Astrocyte of the cerebellum (primary cell): ENCODE results near the gene LRRC58.
"Not testable (repeated sequence)": the region's sequence is repeated elsewhere in the genome, so short reads cannot be mapped to it uniquely, and the experiment has no call there.

Experiments
- DNase-seq: peaks from one replicate; pipeline ENCODE4 v3.0.0-alpha.2; 2011; ENCODE audit warnings: low read depth
- H3K4me3 ChIP-seq: 2 replicates; pipeline ENCODE4 v1.5.1; 2011; ENCODE audit warnings: mild to moderate bottlenecking, low read depth, low read length, moderate library complexity
- in situ Hi-C: cut with HindIII; loops from 2 replicates; pipeline ENCODE4 v1.10.0; 2017; ENCODE audit warnings: low sequenced_read_pairs
- TF ChIP-seq, protein P1 (sequence below): IDR thresholded peaks from 2 replicates; pipeline ENCODE4 v1.5.1; 2012; ENCODE audit warnings: low read length, low read depth, moderate library complexity, mild to moderate bottlenecking; ENCODE audit errors: missing control alignments

The LRRC58 gene

DNA sequence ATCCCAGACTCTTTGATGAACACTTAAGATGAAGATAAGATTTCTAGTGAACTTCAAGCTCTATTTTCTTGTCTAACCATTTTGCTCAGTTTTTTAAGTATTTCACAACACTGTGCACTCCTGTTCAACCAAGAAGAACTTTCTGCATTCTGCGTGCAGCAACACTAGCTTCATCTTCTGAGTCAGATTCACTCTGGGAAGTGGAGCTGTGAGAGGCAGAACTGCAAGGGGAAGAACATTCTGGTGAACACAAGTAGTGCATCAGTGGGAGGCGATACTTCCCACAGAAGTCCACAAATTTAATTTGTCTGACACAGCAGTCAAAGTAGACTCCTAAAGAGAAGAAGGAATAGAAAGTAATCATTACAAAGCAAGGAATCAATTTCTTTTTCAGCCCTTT lies 18.1 kb downstream of the LRRC58 start:
- in situ Hi-C loops = no loop called here
- H3K4me3 ChIP-seq = no peak overlapping the region
- no peak for DNase-seq
- TF ChIP-seq, protein P1, sequence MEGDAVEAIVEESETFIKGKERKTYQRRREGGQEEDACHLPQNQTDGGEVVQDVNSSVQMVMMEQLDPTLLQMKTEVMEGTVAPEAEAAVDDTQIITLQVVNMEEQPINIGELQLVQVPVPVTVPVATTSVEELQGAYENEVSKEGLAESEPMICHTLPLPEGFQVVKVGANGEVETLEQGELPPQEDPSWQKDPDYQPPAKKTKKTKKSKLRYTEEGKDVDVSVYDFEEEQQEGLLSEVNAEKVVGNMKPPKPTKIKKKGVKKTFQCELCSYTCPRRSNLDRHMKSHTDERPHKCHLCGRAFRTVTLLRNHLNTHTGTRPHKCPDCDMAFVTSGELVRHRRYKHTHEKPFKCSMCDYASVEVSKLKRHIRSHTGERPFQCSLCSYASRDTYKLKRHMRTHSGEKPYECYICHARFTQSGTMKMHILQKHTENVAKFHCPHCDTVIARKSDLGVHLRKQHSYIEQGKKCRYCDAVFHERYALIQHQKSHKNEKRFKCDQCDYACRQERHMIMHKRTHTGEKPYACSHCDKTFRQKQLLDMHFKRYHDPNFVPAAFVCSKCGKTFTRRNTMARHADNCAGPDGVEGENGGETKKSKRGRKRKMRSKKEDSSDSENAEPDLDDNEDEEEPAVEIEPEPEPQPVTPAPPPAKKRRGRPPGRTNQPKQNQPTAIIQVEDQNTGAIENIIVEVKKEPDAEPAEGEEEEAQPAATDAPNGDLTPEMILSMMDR = no peak

DNA sequence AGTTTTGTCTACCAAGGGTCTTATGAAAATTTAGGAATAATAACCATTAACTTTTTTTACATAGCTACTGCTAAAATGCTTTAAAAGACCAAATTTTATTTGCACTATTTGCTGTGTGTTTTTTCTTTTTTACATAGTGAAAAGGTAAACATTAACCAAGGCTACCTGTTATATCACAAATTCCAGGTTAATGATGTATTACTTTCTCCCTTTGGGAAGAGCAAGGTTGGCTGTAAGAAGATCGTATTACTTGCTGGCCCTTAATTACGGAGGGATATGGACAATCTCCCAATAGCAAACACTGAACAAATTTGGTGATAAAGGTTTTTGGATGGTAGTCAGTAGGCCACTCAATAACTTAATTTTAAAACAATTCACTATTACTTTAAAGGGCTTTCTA lies 22.4 kb downstream of the LRRC58 start:
- TF ChIP-seq, protein P1 = no peak
- no peak for DNase-seq
- in situ Hi-C loops = no loop called here
- H3K4me3 ChIP-seq = no peak overlapping the region

- no peak overlapping the region for H3K4me3 ChIP-seq
- TF ChIP-seq, protein P1 = no peak
- in situ Hi-C loops = no loop called here
- DNase-seq = no peak
Measured at GRCh38 chr3:120324190-120324589, 25.0 kb downstream of the LRRC58 start.

- H3K4me3 ChIP-seq, DNase-seq, in situ Hi-C loops: not testable (repeated sequence)
Measured at GRCh38 chr3:120323761-120324160, 25.4 kb downstream of the LRRC58 start.

DNA sequence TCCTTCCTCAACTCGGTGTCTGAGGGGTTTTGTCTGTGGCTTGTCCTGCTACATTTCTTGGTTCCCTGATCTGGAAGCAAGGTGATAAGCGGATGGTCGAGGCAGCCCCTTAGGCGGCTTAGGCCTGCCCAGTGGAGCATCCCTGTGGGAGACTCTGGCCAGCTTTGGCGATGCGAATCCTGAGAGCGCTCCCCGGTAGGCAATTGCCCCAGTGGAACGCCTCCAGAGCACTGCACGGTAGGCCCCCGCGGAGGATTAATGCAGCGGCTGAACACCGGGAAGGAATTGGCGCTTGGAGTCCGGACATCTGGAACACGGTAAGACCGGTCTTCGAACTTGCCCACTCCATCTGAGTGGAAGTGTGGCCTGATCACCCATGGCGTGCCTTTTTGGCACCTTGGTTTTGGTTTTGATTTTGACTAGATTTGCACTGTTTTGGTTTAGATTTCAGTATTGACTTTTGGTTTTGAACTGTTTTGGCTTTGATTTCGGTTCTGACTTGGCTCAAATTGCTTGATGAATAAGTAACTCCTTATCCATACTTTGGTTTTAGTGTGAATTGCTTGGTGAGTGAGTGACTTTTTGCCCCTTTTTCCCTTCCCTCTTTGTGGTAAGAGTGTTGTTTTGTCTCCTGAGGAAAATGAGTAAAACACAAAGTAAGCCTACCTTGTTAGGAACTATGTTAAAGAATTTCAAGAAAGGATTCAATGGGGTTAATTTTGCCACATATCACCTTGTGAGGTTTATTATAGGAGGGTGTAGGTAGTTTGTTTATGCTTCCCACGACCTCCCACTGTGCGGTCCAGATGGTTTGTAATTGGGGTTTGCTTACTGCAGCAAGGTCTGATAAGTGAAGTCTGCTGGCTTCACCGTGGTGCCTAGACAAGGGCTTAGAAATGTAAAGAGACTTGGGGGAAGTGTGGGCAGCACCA lies 37.0 kb downstream of the LRRC58 start:
- in situ Hi-C loops = no loop called here
- DNase-seq = no peak
- H3K4me3 ChIP-seq = no peak overlapping the region
- TF ChIP-seq, protein P1 = no peak

GRCh38 chr3:120306519-120307455 lies 42.4 kb downstream of the LRRC58 start:
- in situ Hi-C loops = no loop called here
- TF ChIP-seq, protein P1 = no peak
- no peak for DNase-seq
- no peak overlapping the region for H3K4me3 ChIP-seq
